GM12873 (cell line): ENCODE measurements around the gene CEP112.

ENCODE experiments used
- TF ChIP-seq, protein P1 (sequence below): IDR thresholded peaks from 2 replicates; pipeline ENCODE4 v1.5.1; 2012; ENCODE audit warnings: low read depth, mild to moderate bottlenecking, moderate library complexity, low read length, control low read depth; ENCODE audit not compliant: insufficient read depth; ENCODE audit errors: missing control alignments

The CEP112 gene

DNA sequence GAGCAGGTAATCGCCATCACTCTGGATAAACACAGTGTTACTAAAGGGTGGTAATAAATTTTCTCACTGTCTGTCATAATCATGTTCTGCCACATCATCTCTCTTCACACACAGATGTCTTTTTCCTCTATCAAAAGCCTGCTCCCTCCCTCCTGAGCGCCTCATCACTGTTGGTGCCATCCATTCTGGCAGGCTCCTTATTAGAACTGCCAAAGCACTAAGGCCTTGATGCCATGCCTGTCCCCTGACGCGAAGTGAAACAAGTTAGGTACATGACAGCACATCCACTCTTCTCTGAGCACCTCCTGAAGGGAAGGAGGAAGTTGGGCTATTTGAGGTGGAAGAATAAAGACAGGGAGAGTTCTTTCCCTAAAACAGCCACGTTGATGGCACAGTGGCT, 592.3 kb downstream of the CEP112 start:
- TF ChIP-seq, protein P1, sequence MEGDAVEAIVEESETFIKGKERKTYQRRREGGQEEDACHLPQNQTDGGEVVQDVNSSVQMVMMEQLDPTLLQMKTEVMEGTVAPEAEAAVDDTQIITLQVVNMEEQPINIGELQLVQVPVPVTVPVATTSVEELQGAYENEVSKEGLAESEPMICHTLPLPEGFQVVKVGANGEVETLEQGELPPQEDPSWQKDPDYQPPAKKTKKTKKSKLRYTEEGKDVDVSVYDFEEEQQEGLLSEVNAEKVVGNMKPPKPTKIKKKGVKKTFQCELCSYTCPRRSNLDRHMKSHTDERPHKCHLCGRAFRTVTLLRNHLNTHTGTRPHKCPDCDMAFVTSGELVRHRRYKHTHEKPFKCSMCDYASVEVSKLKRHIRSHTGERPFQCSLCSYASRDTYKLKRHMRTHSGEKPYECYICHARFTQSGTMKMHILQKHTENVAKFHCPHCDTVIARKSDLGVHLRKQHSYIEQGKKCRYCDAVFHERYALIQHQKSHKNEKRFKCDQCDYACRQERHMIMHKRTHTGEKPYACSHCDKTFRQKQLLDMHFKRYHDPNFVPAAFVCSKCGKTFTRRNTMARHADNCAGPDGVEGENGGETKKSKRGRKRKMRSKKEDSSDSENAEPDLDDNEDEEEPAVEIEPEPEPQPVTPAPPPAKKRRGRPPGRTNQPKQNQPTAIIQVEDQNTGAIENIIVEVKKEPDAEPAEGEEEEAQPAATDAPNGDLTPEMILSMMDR = no peak

DNA sequence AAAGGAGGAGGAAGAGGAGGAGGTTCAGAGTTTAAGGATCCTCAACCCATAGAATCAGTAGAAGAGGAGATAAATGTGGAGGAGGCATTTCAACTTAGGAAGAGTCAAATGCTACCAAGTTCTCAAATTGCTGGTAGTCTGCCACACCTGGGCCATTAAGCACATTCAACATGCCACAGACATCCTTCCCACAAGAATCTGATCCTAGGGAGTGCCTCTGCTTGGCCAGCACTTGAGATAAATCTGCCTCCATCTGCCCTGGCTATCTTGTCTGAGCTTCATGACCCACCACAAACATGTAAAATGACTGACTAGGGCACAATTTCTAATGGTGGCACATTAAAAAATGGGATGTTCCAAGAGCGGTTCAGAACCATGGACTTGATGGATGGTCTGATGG, 593.2 kb downstream of the CEP112 start:
- TF ChIP-seq, protein P1 = no peak

DNA sequence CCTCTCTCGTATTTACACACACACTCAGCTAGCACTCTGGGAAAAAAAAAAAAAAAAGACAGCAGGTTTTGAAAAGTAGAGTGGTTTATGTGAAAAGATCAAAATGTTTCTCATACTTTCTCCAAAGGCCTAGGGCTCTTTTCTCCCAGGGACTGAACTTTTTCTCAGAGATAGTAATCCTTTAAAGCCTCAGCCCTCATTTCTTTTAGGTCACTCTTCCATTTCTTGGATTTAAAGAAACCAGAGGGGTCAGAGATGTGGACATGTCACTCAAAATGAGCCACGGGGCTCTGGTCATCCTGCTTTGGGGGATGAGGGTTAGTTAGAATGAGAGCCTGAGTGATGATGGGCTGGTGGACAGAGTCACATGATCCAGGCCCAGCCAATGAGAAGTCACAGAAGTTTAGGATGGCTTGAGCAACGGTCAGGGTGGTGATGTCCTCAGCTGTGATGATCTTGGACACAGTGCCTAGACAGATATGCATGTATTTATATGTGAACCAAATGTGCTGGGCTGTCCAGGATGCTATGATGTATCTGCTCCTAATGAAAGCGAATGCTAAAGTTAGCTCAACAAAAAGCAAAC, 596.8 kb downstream of the CEP112 start:
- TF ChIP-seq, protein P1 = no peak

DNA sequence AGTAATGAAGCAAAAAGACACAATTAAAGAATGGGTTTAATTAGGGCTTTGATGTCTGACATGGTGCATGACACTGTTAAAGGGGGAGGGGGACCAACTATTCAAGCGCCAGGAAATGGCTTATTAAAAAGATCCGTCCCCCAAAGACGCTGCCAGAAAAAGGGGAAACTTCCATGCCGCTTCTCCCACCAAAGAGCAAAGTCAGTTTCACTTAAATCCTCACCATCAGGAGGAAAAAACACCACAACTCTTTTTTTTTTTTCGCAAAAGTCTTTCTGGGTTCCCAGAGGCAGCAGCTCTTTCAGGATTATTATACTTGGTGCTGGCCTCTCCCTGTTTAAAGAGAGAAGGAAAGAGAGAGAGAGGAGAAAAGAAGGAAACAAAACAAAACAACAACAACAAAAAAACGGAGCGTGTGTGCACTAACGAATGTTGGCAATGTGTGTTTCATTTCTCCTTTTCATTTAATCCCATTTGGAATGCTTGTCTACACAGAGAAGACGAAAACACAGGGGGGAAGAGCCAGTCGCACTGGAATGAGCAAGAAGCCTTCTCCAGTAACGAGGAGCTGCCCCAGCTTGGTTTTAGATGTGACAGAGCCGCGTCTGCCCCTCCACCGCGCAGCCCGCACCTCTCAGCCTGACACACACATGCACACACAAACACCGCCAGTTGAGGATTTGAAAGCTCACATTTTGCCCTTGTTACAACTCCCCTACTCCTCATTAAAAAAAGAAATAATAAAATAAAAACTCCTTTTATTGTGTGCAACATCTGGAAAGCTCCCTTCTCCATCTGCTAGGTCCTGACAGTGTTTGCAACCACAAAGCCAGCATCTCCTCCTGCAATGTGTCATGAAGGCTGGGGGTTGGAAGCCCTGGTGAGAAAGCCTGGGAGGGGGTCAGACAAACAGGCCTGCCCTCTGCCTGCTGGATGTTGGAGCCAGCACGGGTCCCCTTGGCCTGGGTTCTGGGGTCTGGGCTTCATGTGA, 597.8 kb downstream of the CEP112 start:
- TF ChIP-seq, protein P1 = no peak

- TF ChIP-seq, protein P1 = no peak
These were observed 598.7 kb downstream of the CEP112 start for GRCh38 chr17:65593092-65593854.

GRCh38 chr17:65592125-65592965, 599.6 kb downstream of the CEP112 start:
- TF ChIP-seq, protein P1 = no peak
